CD14-positive monocyte (primary cell): ENCODE data around the gene ANO6. TPM values are rescaled to one million over a fixed set of nuclear protein-coding genes. Genes with fewer than 3 reads are reported as not detected.

Experiments
- DNase-seq, 3 donors: peaks; one replicate each; pipeline ENCODE4 v3.0.0-alpha.2; 2011 to 2022
- H2AFZ ChIP-seq: 2 replicates; pipeline ENCODE4 v1.6.0; 2012; ENCODE audit warnings: mild to moderate bottlenecking, low read depth, low read length, inconsistent platforms; ENCODE audit not compliant: insufficient read depth, poor library complexity, severe bottlenecking
- H3K27ac ChIP-seq, 2 donors: 1 replicate in 1 of 2; 2 replicates in 1 of 2; pipeline ENCODE4 v1.5.1; 2012 to 2013; ENCODE audit warnings: low read length in 2 of 2, control low read depth in 1 of 2, inconsistent platforms in 1 of 2, low read depth in 1 of 2, mild to moderate bottlenecking in 1 of 2
- H3K27me3 ChIP-seq, 2 donors: one replicate each; pipeline versions ENCODE4 v1.6.0 to v1.6.1; 2011 to 2013; ENCODE audit warnings: low read length in 2 of 2; ENCODE audit not compliant: control insufficient read depth in 2 of 2, insufficient read depth in 2 of 2
- H3K36me3 ChIP-seq, 2 donors: replicated peaks in 1 of 2; 1 replicate in 1 of 2; 2 replicates in 1 of 2; pipeline versions ENCODE4 v1.5.1 to v1.6.1; 2012 to 2013; ENCODE audit warnings: low read length in 2 of 2, control low read depth in 1 of 2, inconsistent platforms in 1 of 2, mild to moderate bottlenecking in 1 of 2; ENCODE audit not compliant: insufficient read depth in 2 of 2, control insufficient read depth in 1 of 2
- H3K4me1 ChIP-seq, 2 donors: 1 replicate in 1 of 2; 2 replicates in 1 of 2; pipeline versions ENCODE4 v1.5.1 to v1.6.1; 2012 to 2013; ENCODE audit warnings: low read length in 2 of 2, control low read depth in 1 of 2, inconsistent platforms in 1 of 2, mild to moderate bottlenecking in 1 of 2, moderate library complexity in 1 of 2; ENCODE audit not compliant: insufficient read depth in 2 of 2, control insufficient read depth in 1 of 2
- H3K4me2 ChIP-seq: replicated peaks from 2 replicates; pipeline ENCODE3; 2012; ENCODE audit warnings: low read length, moderate library complexity, mild to moderate bottlenecking; ENCODE audit not compliant: poor library complexity, severe bottlenecking; ENCODE audit errors: extremely low read depth
- H3K4me3 ChIP-seq, 3 experiments: fragments of 200-600 bp in 1 of 3; sonication (generic) in 1 of 3; replicated peaks in 1 of 3; 1 replicate in 2 of 3; 2 replicates in 1 of 3; pipeline ENCODE4 v1.5.1; 2011 to 2013; ENCODE audit warnings: low read length in 3 of 3, mild to moderate bottlenecking in 3 of 3, control low read depth in 2 of 3, low read depth in 2 of 3, inconsistent platforms in 1 of 3, moderate library complexity in 1 of 3
- H3K79me2 ChIP-seq: 2 replicates; pipeline ENCODE4 v1.6.0; 2012; ENCODE audit warnings: mild to moderate bottlenecking, control low read depth, inconsistent platforms, low read length, moderate library complexity; ENCODE audit not compliant: insufficient read depth
- H3K9ac ChIP-seq: 2 replicates; pipeline ENCODE4 v1.6.0; 2017; ENCODE audit warnings: low read length, mild to moderate bottlenecking; ENCODE audit not compliant: insufficient read depth, poor library complexity, severe bottlenecking
- H3K9me3 ChIP-seq, 2 donors: replicated peaks in 1 of 2; 1 replicate in 1 of 2; 2 replicates in 1 of 2; pipeline versions ENCODE4 v1.5.1 to v1.6.1; 2012 to 2013; ENCODE audit warnings: low read length in 2 of 2, control low read depth in 1 of 2; ENCODE audit not compliant: control insufficient read depth in 1 of 2, insufficient read depth in 1 of 2
- H4K20me1 ChIP-seq: 2 replicates; pipeline ENCODE4 v1.6.0; 2012; ENCODE audit warnings: mild to moderate bottlenecking, low read length, control low read depth, moderate library complexity; ENCODE audit not compliant: insufficient read depth
- H3K27ac Mint-ChIP-seq, 7 donors: one replicate each; pipeline ENCODE4 v1.8.0; 2020; ENCODE audit warnings: mild to moderate bottlenecking in 7 of 7, mixed read lengths in 7 of 7, moderate library complexity in 6 of 7, inconsistent platforms in 2 of 7
- H3K27me3 Mint-ChIP-seq, 3 donors: one replicate each; pipeline ENCODE4 v1.8.0; 2021 to 2022; ENCODE audit warnings: low read depth in 3 of 3, mild to moderate bottlenecking in 3 of 3, mixed read lengths in 3 of 3, moderate library complexity in 3 of 3, inconsistent platforms in 1 of 3
- H3K36me3 Mint-ChIP-seq, 2 donors: one replicate each; pipeline ENCODE4 v1.8.0; 2020; ENCODE audit warnings: mixed read lengths in 2 of 2, inconsistent platforms in 1 of 2, mild to moderate bottlenecking in 1 of 2
- H3K4me1 Mint-ChIP-seq: one replicate; pipeline ENCODE4 v1.8.0; 2020; ENCODE audit warnings: mild to moderate bottlenecking, mixed read lengths
- H3K4me3 Mint-ChIP-seq, 2 donors: one replicate each; pipeline ENCODE4 v1.8.0; 2020; ENCODE audit warnings: mild to moderate bottlenecking in 2 of 2, mixed read lengths in 2 of 2, moderate library complexity in 1 of 2
- H3K9me3 Mint-ChIP-seq, 7 donors: one replicate each; pipeline ENCODE4 v1.8.0; 2020 to 2022; ENCODE audit warnings: mixed read lengths in 7 of 7, mild to moderate bottlenecking in 6 of 7, moderate library complexity in 6 of 7, inconsistent platforms in 2 of 7
- CTCF ChIP-seq: fragments of 200-600 bp; IDR thresholded peaks from one replicate; pipeline ENCODE4 v1.8.0; 2022; ENCODE audit warnings: antibody characterized with exemption, mild to moderate bottlenecking
- WGBS: methylation state at CpG from one replicate; pipeline ENCODE4 v1.1.5; 2013; ENCODE audit warnings: missing lambda C conversion rate; ENCODE audit not compliant: insufficient coverage; 5-methylcytosine and 5-hydroxymethylcytosine counted together
- intact Hi-C, 2 donors: fragments of 100-400 bp; cut with micrococcal nuclease; formaldehyde crosslinking; loops; one replicate each; pipeline versions ENCODE4 v1.15.0 to v1.15.1; 2023
- polyA plus RNA-seq, 3 donors: library from polyadenylated mRNA; depleted of rRNA in 1 of 3; unstranded in 2 of 3; stranded (reverse) in 1 of 3; fragments of 300-500 nt in 2 of 3; fragments of >200 nt in 1 of 3; fragmentation: Illumina TruSeq in 2 of 3; gene quantifications; 1 replicate in 2 of 3; 2 replicates in 1 of 3; pipeline ENCODE4 v1.2.3, GENCODE V29; 2012 to 2021

Gene ANO6
- polyA plus RNA-seq, 3 donors: 20.2 to 48.7 (median 34.1) TPM

GRCh38 chr12:45322810-45323209 is 106.9 kb downstream of the ANO6 start:
- Mint-ChIP-seq H3K27me3 (no peaks in the 10 kb centered on the region), H3K4me3 (no peak overlapping the region), H3K9me3 (peaks cover 0 to 8% (median 2%) of the 10 kb centered on the region in 7 donors), H3K36me3 (peaks cover 13 to 23% of the 10 kb centered on the region in 2 donors), H3K4me1 (no peaks in the 10 kb centered on the region), H3K27ac (no peak overlapping the region)
- intact Hi-C loops: no loop called here
- 86% methylated on average over 1 of the region's 4 CpGs for WGBS
- no peak for TF ChIP-seq CTCF
- no peaks in the 10 kb centered on the region for H3K9me3 ChIP-seq
- H3K4me1 ChIP-seq: no peaks in the 10 kb centered on the region
- DNase-seq: no peak
- H3K4me3 ChIP-seq: no peak overlapping the region
- H2AFZ ChIP-seq: no peak overlapping the region
- H4K20me1 ChIP-seq: peaks cover 36% of the 10 kb centered on the region
- no peak overlapping the region for H3K9ac ChIP-seq
- no peak overlapping the region for H3K4me2 ChIP-seq
- no peak overlapping the region for H3K27ac ChIP-seq
- no peaks in the 10 kb centered on the region for H3K27me3 ChIP-seq
- H3K36me3 ChIP-seq: peaks cover 0 to 22% of the 10 kb centered on the region in 2 donors
- H3K79me2 ChIP-seq: peaks cover 11% of the 10 kb centered on the region

- H3K4me1 ChIP-seq: no peaks in the 10 kb centered on the region
- H3K4me1 Mint-ChIP-seq: peaks cover 2% of the 10 kb centered on the region
- intact Hi-C loops: no loop called here
- no peak for TF ChIP-seq CTCF
- no peak overlapping the region for H3K27ac ChIP-seq
- WGBS: 61% methylated on average over 3 of the region's 4 CpGs
- H3K27me3 Mint-ChIP-seq: no peaks in the 10 kb centered on the region
- H4K20me1 ChIP-seq: peaks cover 42% of the 10 kb centered on the region
- no peak overlapping the region for H3K4me3 Mint-ChIP-seq
- peaks cover 0 to 1% (median 0%) of the 10 kb centered on the region in 7 donors for H3K9me3 Mint-ChIP-seq
- H3K36me3 ChIP-seq: peaks cover 0 to 22% of the 10 kb centered on the region in 2 donors
- H3K4me2 ChIP-seq: no peak overlapping the region
- peaks cover 10 to 20% of the 10 kb centered on the region in 2 donors for H3K36me3 Mint-ChIP-seq
- DNase-seq: peak in 1 of 3 donors; percentile 11
- H3K27me3 ChIP-seq: no peaks in the 10 kb centered on the region
- H3K27ac Mint-ChIP-seq: peak overlapping the region in 1 of 7 donors; percentile 60
- H3K9me3 ChIP-seq: no peaks in the 10 kb centered on the region
- no peak overlapping the region for H2AFZ ChIP-seq
- H3K9ac ChIP-seq: no peak overlapping the region
- H3K79me2 ChIP-seq: peaks cover 16% of the 10 kb centered on the region
- H3K4me3 ChIP-seq: no peak overlapping the region
These were observed 108.5 kb downstream of the ANO6 start for GRCh38 chr12:45324391-45324790.
